K562 (cell line): ENCODE data around the gene PRSS56. TPM values are rescaled to one million over a fixed set of nuclear protein-coding genes. Genes with fewer than 3 reads are reported as not detected.

Experiments
- ATAC-seq: fragments of 200-7000 bp; cut with Tn5 transposase; 3 replicates; pipeline ENCODE4 v1.9.1; 2020; ENCODE audit warnings: moderate library complexity
- BruUV-seq: library from RNA; stranded (reverse); fragments of 400-500 nt; replicated peaks from 2 replicates; lab custom pipeline; 2021; lab: Mats Ljungman, UMichigan
- CTCF ChIA-PET: fragments of 300-600 bp; formaldehyde crosslinking; extraction: SDS; loops from one replicate; lab custom pipeline; 2021; ENCODE audit warnings: low intra/inter-chr PET ratio; lab: Yijun Ruan, JAX
- POLR2A ChIA-PET: fragments of 300-600, 350-650 bp; sonication (Branson Sonifier 250); formaldehyde crosslinking; extraction: SDS; loops from one replicate; lab custom pipeline; 2021; ENCODE audit warnings: antibody characterized with exemption, inconsistent platforms; lab: Yijun Ruan, JAX
- DNase-seq, 4 experiments: peaks; one replicate each; pipeline versions ENCODE4 v3.0.0 to v3.0.0-alpha.2; 2011 to 2018; ENCODE audit warnings: low spot score in 3 of 4, mixed read lengths in 3 of 4; ENCODE audit errors: extremely low read depth in 1 of 4
- FAIRE-seq: peaks from 2 replicates; lab custom pipeline; 2011; peaks lifted over from hg19 to GRCh38; lab: Jason Lieb, UNC
- H2AFZ ChIP-seq: 2 replicates; pipeline ENCODE4 v1.6.0; 2011; ENCODE audit warnings: low read depth, low read length, control low read depth, inconsistent platforms
- H3K27ac ChIP-seq: fragments of 200-600 bp; 3 replicates; pipeline ENCODE4 v1.8.0; 2011; ENCODE audit warnings: low read depth, mild to moderate bottlenecking, control low read depth, inconsistent platforms, low read length, moderate library complexity, mixed read lengths; ENCODE audit errors: extremely low read depth
- H3K27me3 ChIP-seq, 2 experiments: fragments of 300-600 bp in 1 of 2; 2 replicates in 1 of 2; 3 replicates in 1 of 2; pipeline versions ENCODE4 v1.6.0 to v1.8.0; 2011; ENCODE audit warnings: inconsistent platforms in 2 of 2, low read length in 2 of 2, mild to moderate bottlenecking in 1 of 2, mixed read lengths in 1 of 2, moderate library complexity in 1 of 2; ENCODE audit not compliant: control insufficient read depth in 2 of 2, insufficient read depth in 2 of 2
- H3K36me3 ChIP-seq: fragments of 300-600 bp; 3 replicates; pipeline ENCODE4 v1.8.0; 2011; ENCODE audit warnings: mild to moderate bottlenecking, low read length, inconsistent platforms; ENCODE audit not compliant: control insufficient read depth, insufficient read depth
- H3K4me1 ChIP-seq, 2 experiments: fragments of 200-600 bp in 1 of 2; replicated peaks in 1 of 2; 2 replicates in 1 of 2; 3 replicates in 1 of 2; pipeline versions ENCODE4 v1.5.1 to v1.8.0; 2011; ENCODE audit warnings: inconsistent platforms in 2 of 2, low read length in 2 of 2, mild to moderate bottlenecking in 1 of 2, mixed read lengths in 1 of 2, moderate library complexity in 1 of 2; ENCODE audit not compliant: control insufficient read depth in 2 of 2, insufficient read depth in 2 of 2
- H3K4me2 ChIP-seq: 2 replicates; pipeline ENCODE4 v1.6.1; 2011; ENCODE audit warnings: low read length, control low read depth, inconsistent platforms, mixed read lengths; ENCODE audit not compliant: insufficient read depth
- H3K4me3 ChIP-seq: fragments of 200-600 bp; sonication (generic), shearing (Covaris generic); 2 replicates; pipeline ENCODE4 v1.5.1; 2016; ENCODE audit warnings: control low read depth, inconsistent platforms
- H3K79me2 ChIP-seq: fragments of 200-600 bp; 3 replicates; pipeline ENCODE4 v1.8.0; 2011; ENCODE audit warnings: low read length, inconsistent platforms; ENCODE audit not compliant: control insufficient read depth, insufficient read depth
- H3K9ac ChIP-seq, 2 experiments: 2 replicates each; pipeline versions ENCODE4 v1.6.0 to v1.6.1; 2011; ENCODE audit warnings: low read depth in 2 of 2, low read length in 2 of 2, control low read depth in 1 of 2, inconsistent platforms in 1 of 2, mild to moderate bottlenecking in 1 of 2, mixed read lengths in 1 of 2; ENCODE audit not compliant: insufficient read depth in 1 of 2
- H3K9me1 ChIP-seq: one replicate; pipeline ENCODE4 v1.6.0; 2011; ENCODE audit warnings: inconsistent platforms, mild to moderate bottlenecking, low read length, moderate library complexity; ENCODE audit not compliant: control insufficient read depth, insufficient read depth
- H3K9me3 ChIP-seq: replicated peaks from 2 replicates; pipeline ENCODE4 v1.5.1; 2011; ENCODE audit warnings: low read depth, low read length, inconsistent platforms; ENCODE audit not compliant: control insufficient read depth, insufficient read depth
- H4K20me1 ChIP-seq: replicated peaks from 2 replicates; pipeline ENCODE4 v1.6.1; 2011; ENCODE audit warnings: low read length, inconsistent platforms, mixed read lengths; ENCODE audit not compliant: control insufficient read depth, insufficient read depth
- CREBBP ChIP-seq: IDR thresholded peaks from one replicate; pipeline ENCODE4 v1.6.1; 2012; ENCODE audit warnings: low read depth, mild to moderate bottlenecking, control low read depth, inconsistent platforms, low read length
- MCM7 ChIP-seq, 2 experiments: fragments of 450-650 bp; IDR thresholded peaks; 2 replicates each; pipeline ENCODE4 v1.6.1; 2016 to 2018
- NCOA2 ChIP-seq, 2 experiments: fragments of 450-650 bp; IDR thresholded peaks; 2 replicates each; pipeline ENCODE4 v1.6.1; 2018; ENCODE audit warnings: mild to moderate bottlenecking in 2 of 2, moderate library complexity in 1 of 2; ENCODE audit not compliant: partially characterized antibody in 2 of 2
- NR2C2 ChIP-seq, 2 experiments: fragments of 200-800 bp in 1 of 2; sonication (Bioruptor generic) in 1 of 2; sonication (generic) in 1 of 2; formaldehyde crosslinking in 1 of 2; IDR thresholded peaks; 2 replicates each; pipeline versions ENCODE4 v1.6.1 to v1.8.0; 2016 to 2022; ENCODE audit warnings: mild to moderate bottlenecking in 1 of 2, missing compliant biosample characterization in 1 of 2, missing genetic modification characterization in 1 of 2, missing genetic modification reagents in 1 of 2
- PHF8 ChIP-seq: fragments of 200-600 bp; sonication (generic); IDR thresholded peaks from 2 replicates; pipeline ENCODE4 v1.6.1; 2012; ENCODE audit warnings: mixed run types, mild to moderate bottlenecking, inconsistent platforms, low read length, moderate library complexity, borderline replicate concordance
- PHTF2 ChIP-seq: fragments of 250-450 bp; sonication (Bioruptor Pico); IDR thresholded peaks from 2 replicates; pipeline ENCODE4 v1.5.0; 2021; ENCODE audit warnings: mild to moderate bottlenecking
- PML ChIP-seq: IDR thresholded peaks from 2 replicates; pipeline ENCODE4 v1.6.1; 2012; ENCODE audit warnings: low read length, inconsistent platforms
- PURB ChIP-seq: sonication (generic); formaldehyde crosslinking; IDR thresholded peaks from 2 replicates; pipeline ENCODE4 v1.9.0; 2021; ENCODE audit warnings: low read depth, mild to moderate bottlenecking, missing genetic modification reagents
- SPI1 ChIP-seq: IDR thresholded peaks from 2 replicates; pipeline ENCODE4 v1.6.1; 2011; ENCODE audit warnings: low read depth, low read length, control low read depth, borderline replicate concordance
- TAF15 ChIP-seq: fragments of 200-400 bp; formaldehyde crosslinking; IDR thresholded peaks from 2 replicates; pipeline ENCODE4 v1.6.1; 2017; ENCODE audit warnings: mild to moderate bottlenecking, low read depth, low read length, moderate library complexity
- ZNF184 ChIP-seq: sonication (generic); formaldehyde crosslinking; IDR thresholded peaks from 2 replicates; pipeline ENCODE4 v1.5.0; 2020; ENCODE audit warnings: missing genetic modification reagents
- ZNF354B ChIP-seq: fragments of 250-450 bp; sonication (Bioruptor Pico); IDR thresholded peaks from 2 replicates; pipeline ENCODE4 v1.4.0; 2020
- ZNF431 ChIP-seq: sonication (generic); formaldehyde crosslinking; IDR thresholded peaks from 2 replicates; pipeline ENCODE4 v1.8.0; 2022; ENCODE audit warnings: mild to moderate bottlenecking, missing genetic modification reagents
- WGBS: fragments of 100-300 bp; shearing (Covaris generic); methylation state at CpG from one replicate; pipeline ENCODE4 v1.1.6; 2016; ENCODE audit warnings: low coverage, mixed read lengths; ENCODE audit not compliant: insufficient coverage; ENCODE audit errors: missing lambda C conversion rate; 5-methylcytosine and 5-hydroxymethylcytosine counted together
- in situ Hi-C: fragments of 300-500 bp; cut with MboI; formaldehyde crosslinking; loops from 4 replicates; pipeline ENCODE4 v1.15.0; 2018; ENCODE audit warnings: inconsistent platforms, mixed read lengths
- intact Hi-C: fragments of 100-400 bp; cut with micrococcal nuclease; formaldehyde crosslinking; loops from 2 replicates; pipeline ENCODE4 v1.14.2; 2022
- polyA plus RNA-seq, 8 experiments: library from polyadenylated mRNA; depleted of rRNA in 4 of 8; stranded (reverse) in 5 of 8; unstranded in 3 of 8; fragments of >200 nt; fragmentation: Nextera tagmentation in 2 of 8; fragmentation: Illumina TruSeq in 1 of 8; extraction: Ambion mirVana in 2 of 8; extraction: Trizol in 1 of 8; gene quantifications; 2 replicates each; pipeline versions ENCODE4 v1.2.1 to v1.2.3, GENCODE V29; 2011 to 2014; ENCODE audit warnings: inconsistent platforms in 1 of 8, missing spikeins in 1 of 8
- total RNA-seq, 7 experiments: library from RNA; depleted of rRNA in 6 of 7; stranded (reverse); fragments of >200 nt in 6 of 7; fragmentation: Illumina TruSeq in 2 of 7; extraction: Trizol in 2 of 7; gene quantifications; 2 replicates each; pipeline versions ENCODE4 v1.2.1 to v1.2.3, GENCODE V29; 2011 to 2021; ENCODE audit warnings: low replicate concordance in 1 of 7
- TF ChIP-seq, protein P1 (sequence below): fragments of 250-450 bp; sonication (Bioruptor Pico); IDR thresholded peaks from 2 replicates; pipeline ENCODE4 v1.5.1; 2021; ENCODE audit warnings: mild to moderate bottlenecking
- TF ChIP-seq, protein P2 (sequence below): sonication (generic); formaldehyde crosslinking; IDR thresholded peaks from 2 replicates; pipeline ENCODE4 v1.8.0; 2023; ENCODE audit warnings: missing genetic modification reagents, mild to moderate bottlenecking, borderline replicate concordance
- TF ChIP-seq, protein P3 (sequence below): fragments of 200-800 bp; sonication (Bioruptor generic); IDR thresholded peaks from 2 replicates; pipeline ENCODE4 v1.6.1; 2017; ENCODE audit warnings: missing genetic modification characterization, missing compliant biosample characterization

Gene PRSS56
- total and polyA plus RNA-seq, 9 of the 15 experiments (the other 6 are each of a cell fraction or from before 2014, with no cell fraction given), result not detected

DNA sequence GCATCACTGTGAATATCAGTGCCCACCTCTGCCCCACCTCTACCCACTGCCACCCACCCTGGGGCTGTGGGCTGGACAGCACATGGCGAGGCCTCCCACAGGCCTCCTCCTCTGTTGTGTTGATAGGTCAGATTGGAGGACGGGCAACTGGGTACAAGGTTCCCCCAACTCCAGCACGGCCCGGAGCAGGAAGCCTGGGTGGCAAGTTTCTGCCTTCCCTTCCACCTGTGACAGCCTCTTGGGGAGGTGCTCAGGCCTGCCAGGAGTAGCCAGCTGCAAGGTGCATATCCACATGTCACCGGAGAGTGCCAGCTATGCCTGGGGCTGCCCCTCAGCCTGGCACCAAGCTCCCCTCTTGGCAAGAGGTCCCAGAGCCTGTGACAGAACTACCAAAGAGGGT is 25.6 kb upstream of the PRSS56 start:
- Histone ChIP-seq H3K27ac (no peak overlapping the region), H3K27me3 (peaks cover 0 to 38% of the 10 kb centered on the region in 2 experiments; a peak in 2 of 5 replicates), H4K20me1 (no peaks in the 10 kb centered on the region), H3K9ac (no peak overlapping the region), H2AFZ (no peak overlapping the region), H3K9me3 (no peaks in the 10 kb centered on the region), H3K36me3 (no peaks in the 10 kb centered on the region), H3K4me3 (no peak overlapping the region)
- POLR2A ChIA-PET, result interaction anchor here (0.7 to 1.2 kb wide), 2 partner anchors 16 to 65 kb away, joined by 3 read pairs; no protein-coding TSS in a partner anchor
- ATAC-seq (no peak), FAIRE-seq (no peak)
- intact Hi-C loops, result no loop called here
- WGBS, result 0% methylated on average over 1 of the region's 5 CpGs
- TF ChIP-seq PHF8 (no peak), ZNF431 (CRISPR knock-in tag) (no peak), PHTF2 (CRISPR knock-in tag) (no peak), TAF15 (no peak), NCOA2 (IDR thresholded peaks at IDR 0.05; ENCODE audit: partially characterized antibody in 2 of 2) (no peak), ZNF354B (CRISPR knock-in tag) (no peak), PML (no peak), PURB (CRISPR knock-in tag) (no peak), SPI1 (no peak), ZNF184 (CRISPR knock-in tag) (no peak), MCM7 (IDR thresholded peaks at IDR 0.05) (no peak), NR2C2 (CRISPR knock-in tag; IDR thresholded peaks at IDR 0.05) (no peak), NR2C2 (tag; IDR thresholded peaks at IDR 0.05) (no peak), CREBBP (no peak)
- TF ChIP-seq, protein P1, sequence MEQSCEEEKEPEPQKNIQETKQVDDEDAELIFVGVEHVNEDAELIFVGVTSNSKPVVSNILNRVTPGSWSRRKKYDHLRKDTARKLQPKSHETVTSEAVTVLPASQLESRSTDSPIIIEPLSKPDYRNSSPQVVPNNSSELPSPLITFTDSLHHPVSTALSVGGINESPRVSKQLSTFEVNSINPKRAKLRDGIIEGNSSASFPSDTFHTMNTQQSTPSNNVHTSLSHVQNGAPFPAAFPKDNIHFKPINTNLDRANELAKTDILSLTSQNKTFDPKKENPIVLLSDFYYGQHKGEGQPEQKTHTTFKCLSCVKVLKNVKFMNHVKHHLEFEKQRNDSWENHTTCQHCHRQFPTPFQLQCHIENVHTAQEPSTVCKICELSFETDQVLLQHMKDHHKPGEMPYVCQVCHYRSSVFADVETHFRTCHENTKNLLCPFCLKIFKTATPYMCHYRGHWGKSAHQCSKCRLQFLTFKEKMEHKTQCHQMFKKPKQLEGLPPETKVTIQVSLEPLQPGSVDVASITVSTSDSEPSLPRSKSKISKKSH (CRISPR knock-in tag), result no peak
- TF ChIP-seq, protein P2, sequence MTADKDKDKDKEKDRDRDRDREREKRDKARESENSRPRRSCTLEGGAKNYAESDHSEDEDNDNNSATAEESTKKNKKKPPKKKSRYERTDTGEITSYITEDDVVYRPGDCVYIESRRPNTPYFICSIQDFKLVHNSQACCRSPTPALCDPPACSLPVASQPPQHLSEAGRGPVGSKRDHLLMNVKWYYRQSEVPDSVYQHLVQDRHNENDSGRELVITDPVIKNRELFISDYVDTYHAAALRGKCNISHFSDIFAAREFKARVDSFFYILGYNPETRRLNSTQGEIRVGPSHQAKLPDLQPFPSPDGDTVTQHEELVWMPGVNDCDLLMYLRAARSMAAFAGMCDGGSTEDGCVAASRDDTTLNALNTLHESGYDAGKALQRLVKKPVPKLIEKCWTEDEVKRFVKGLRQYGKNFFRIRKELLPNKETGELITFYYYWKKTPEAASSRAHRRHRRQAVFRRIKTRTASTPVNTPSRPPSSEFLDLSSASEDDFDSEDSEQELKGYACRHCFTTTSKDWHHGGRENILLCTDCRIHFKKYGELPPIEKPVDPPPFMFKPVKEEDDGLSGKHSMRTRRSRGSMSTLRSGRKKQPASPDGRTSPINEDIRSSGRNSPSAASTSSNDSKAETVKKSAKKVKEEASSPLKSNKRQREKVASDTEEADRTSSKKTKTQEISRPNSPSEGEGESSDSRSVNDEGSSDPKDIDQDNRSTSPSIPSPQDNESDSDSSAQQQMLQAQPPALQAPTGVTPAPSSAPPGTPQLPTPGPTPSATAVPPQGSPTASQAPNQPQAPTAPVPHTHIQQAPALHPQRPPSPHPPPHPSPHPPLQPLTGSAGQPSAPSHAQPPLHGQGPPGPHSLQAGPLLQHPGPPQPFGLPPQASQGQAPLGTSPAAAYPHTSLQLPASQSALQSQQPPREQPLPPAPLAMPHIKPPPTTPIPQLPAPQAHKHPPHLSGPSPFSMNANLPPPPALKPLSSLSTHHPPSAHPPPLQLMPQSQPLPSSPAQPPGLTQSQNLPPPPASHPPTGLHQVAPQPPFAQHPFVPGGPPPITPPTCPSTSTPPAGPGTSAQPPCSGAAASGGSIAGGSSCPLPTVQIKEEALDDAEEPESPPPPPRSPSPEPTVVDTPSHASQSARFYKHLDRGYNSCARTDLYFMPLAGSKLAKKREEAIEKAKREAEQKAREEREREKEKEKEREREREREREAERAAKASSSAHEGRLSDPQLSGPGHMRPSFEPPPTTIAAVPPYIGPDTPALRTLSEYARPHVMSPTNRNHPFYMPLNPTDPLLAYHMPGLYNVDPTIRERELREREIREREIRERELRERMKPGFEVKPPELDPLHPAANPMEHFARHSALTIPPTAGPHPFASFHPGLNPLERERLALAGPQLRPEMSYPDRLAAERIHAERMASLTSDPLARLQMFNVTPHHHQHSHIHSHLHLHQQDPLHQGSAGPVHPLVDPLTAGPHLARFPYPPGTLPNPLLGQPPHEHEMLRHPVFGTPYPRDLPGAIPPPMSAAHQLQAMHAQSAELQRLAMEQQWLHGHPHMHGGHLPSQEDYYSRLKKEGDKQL, result no peak
- TF ChIP-seq, protein P3, sequence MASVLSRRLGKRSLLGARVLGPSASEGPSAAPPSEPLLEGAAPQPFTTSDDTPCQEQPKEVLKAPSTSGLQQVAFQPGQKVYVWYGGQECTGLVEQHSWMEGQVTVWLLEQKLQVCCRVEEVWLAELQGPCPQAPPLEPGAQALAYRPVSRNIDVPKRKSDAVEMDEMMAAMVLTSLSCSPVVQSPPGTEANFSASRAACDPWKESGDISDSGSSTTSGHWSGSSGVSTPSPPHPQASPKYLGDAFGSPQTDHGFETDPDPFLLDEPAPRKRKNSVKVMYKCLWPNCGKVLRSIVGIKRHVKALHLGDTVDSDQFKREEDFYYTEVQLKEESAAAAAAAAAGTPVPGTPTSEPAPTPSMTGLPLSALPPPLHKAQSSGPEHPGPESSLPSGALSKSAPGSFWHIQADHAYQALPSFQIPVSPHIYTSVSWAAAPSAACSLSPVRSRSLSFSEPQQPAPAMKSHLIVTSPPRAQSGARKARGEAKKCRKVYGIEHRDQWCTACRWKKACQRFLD (CRISPR knock-in tag), result no peak
- TF ChIP-seq, all 486 proteins: peak for 0
- H3K9me1 ChIP-seq, result no peaks in the 10 kb centered on the region
- H3K4me2 ChIP-seq, result no peak overlapping the region
- in situ Hi-C loops, result no loop called here
- CTCF ChIA-PET, result no interaction called here
- BruUV-seq, result no TSS peak
- no peaks in the 10 kb centered on the region for H3K4me1 ChIP-seq
- no peak for DNase-seq
- H3K79me2 ChIP-seq, result no peaks in the 10 kb centered on the region
